ENCODE results near the gene WNT16.

DNA sequence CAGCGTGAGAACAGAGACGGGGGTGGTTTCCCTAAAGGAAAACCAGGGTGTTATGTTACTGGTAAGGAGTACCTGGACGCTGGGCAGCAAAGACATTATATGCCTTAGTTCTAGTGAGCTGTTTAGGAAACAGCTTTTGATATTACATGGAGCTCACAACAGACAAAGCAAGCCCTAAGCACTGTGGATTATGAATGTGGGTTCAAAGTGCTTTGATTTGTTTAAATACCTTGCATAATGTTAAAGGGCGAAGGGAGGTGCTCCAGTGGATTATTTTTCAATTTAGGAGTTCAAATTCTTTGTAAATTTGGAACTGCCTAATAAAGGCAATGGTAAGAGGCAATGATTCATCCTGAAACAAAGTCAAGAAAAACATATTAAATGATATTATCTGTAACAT, 13.8 kb downstream of the WNT16 start:
- TF ChIP-seq, protein P1, sequence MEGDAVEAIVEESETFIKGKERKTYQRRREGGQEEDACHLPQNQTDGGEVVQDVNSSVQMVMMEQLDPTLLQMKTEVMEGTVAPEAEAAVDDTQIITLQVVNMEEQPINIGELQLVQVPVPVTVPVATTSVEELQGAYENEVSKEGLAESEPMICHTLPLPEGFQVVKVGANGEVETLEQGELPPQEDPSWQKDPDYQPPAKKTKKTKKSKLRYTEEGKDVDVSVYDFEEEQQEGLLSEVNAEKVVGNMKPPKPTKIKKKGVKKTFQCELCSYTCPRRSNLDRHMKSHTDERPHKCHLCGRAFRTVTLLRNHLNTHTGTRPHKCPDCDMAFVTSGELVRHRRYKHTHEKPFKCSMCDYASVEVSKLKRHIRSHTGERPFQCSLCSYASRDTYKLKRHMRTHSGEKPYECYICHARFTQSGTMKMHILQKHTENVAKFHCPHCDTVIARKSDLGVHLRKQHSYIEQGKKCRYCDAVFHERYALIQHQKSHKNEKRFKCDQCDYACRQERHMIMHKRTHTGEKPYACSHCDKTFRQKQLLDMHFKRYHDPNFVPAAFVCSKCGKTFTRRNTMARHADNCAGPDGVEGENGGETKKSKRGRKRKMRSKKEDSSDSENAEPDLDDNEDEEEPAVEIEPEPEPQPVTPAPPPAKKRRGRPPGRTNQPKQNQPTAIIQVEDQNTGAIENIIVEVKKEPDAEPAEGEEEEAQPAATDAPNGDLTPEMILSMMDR (IDR thresholded peaks at IDR 0.05; ENCODE audit: borderline replicate concordance, extremely low read depth, low read length, poor library complexity, severe bottlenecking) = no peak
- TF ChIP-seq EZH2 (IDR thresholded peaks at IDR 0.05; ENCODE audit: borderline replicate concordance, low read depth, low read length, severe bottlenecking) = no peak

All from DND-41 (cell line).